HEK293T (cell line): ENCODE measurements around the gene ADGRE3.

Source experiments
- CTCF ChIA-PET: fragments of 350-600 bp; formaldehyde crosslinking; extraction: SDS; loops from one replicate; lab custom pipeline; 2021; ENCODE audit warnings: antibody characterized with exemption, inconsistent platforms; lab: Yijun Ruan, JAX
- POLR2A ChIA-PET: fragments of 350-600 bp; formaldehyde crosslinking; extraction: SDS; loops from one replicate; lab custom pipeline; 2020; ENCODE audit warnings: antibody characterized with exemption, inconsistent platforms; lab: Yijun Ruan, JAX
- DNase-seq: peaks from one replicate; pipeline ENCODE4 v3.0.0; 2012; ENCODE audit warnings: mixed read lengths; ENCODE audit errors: extremely low spot score
- ARNT ChIP-seq: fragments of 450-650 bp; IDR thresholded peaks from 2 replicates; pipeline ENCODE4 v1.6.1; 2017; ENCODE audit warnings: mild to moderate bottlenecking
- BHLHE40 ChIP-seq: fragments of 450-650 bp; IDR thresholded peaks from 2 replicates; pipeline ENCODE4 v1.6.1; 2016; ENCODE audit warnings: mild to moderate bottlenecking, moderate library complexity, borderline replicate concordance
- CTBP1 ChIP-seq: fragments of 450-650 bp; IDR thresholded peaks from 2 replicates; pipeline ENCODE4 v1.6.1; 2016; ENCODE audit warnings: borderline replicate concordance
- ELF4 ChIP-seq: fragments of 450-650 bp; IDR thresholded peaks from 2 replicates; pipeline ENCODE4 v1.6.1; 2017; ENCODE audit warnings: antibody characterized with exemption
- FOXA1 ChIP-seq: fragments of 450-650 bp; IDR thresholded peaks from 2 replicates; pipeline ENCODE4 v1.6.1; 2016; ENCODE audit warnings: mild to moderate bottlenecking
- FOXK2 ChIP-seq: fragments of 450-650 bp; IDR thresholded peaks from 2 replicates; pipeline ENCODE4 v1.6.1; 2016; ENCODE audit warnings: mild to moderate bottlenecking
- FOXM1 ChIP-seq: fragments of 450-650 bp; IDR thresholded peaks from 2 replicates; pipeline ENCODE4 v1.6.1; 2017; ENCODE audit warnings: mild to moderate bottlenecking, borderline replicate concordance
- HDGF ChIP-seq: fragments of 450-650 bp; IDR thresholded peaks from 2 replicates; pipeline ENCODE4 v1.6.1; 2017; ENCODE audit warnings: antibody characterized with exemption, borderline replicate concordance
- L3MBTL2 ChIP-seq: fragments of 450-650 bp; conservative IDR thresholded peaks from 2 replicates; pipeline ENCODE4 v1.6.1; 2016; ENCODE audit warnings: mild to moderate bottlenecking
- LEF1 ChIP-seq: fragments of 450-650 bp; IDR thresholded peaks from 2 replicates; pipeline ENCODE4 v1.6.1; 2017; ENCODE audit warnings: mild to moderate bottlenecking, borderline replicate concordance
- NFRKB ChIP-seq: fragments of 450-650 bp; IDR thresholded peaks from 2 replicates; pipeline ENCODE4 v1.6.1; 2016; ENCODE audit warnings: mild to moderate bottlenecking, moderate library complexity
- PKNOX1 ChIP-seq: fragments of 450-650 bp; IDR thresholded peaks from 2 replicates; pipeline ENCODE4 v1.6.1; 2016
- SP1 ChIP-seq: fragments of 450-650 bp; IDR thresholded peaks from 2 replicates; pipeline ENCODE4 v1.6.1; 2017
- SUZ12 ChIP-seq: fragments of 450-650 bp; IDR thresholded peaks from 2 replicates; pipeline ENCODE4 v1.6.1; 2016; ENCODE audit warnings: mild to moderate bottlenecking
- TARDBP ChIP-seq: fragments of 450-650 bp; IDR thresholded peaks from 2 replicates; pipeline ENCODE4 v1.6.1; 2016
- ZNF384 ChIP-seq: fragments of 450-650 bp; IDR thresholded peaks from 2 replicates; pipeline ENCODE4 v1.6.1; 2016

ADGRE3 gene

GRCh38 chr19:14704450-14704849 is 29.8 kb upstream of the ADGRE3 start:
- no peak for DNase-seq
- CTCF ChIA-PET: no interaction called here
- TF ChIP-seq FOXA1: no peak
- TF ChIP-seq SUZ12: no peak
- no peak for TF ChIP-seq NFRKB
- no peak for TF ChIP-seq FOXM1
- TF ChIP-seq HDGF: no peak
- TF ChIP-seq SP1: no peak
- no peak for TF ChIP-seq FOXK2
- no peak for TF ChIP-seq CTBP1
- TF ChIP-seq L3MBTL2: no peak
- no peak for TF ChIP-seq BHLHE40
- TF ChIP-seq ARNT: no peak
- no peak for TF ChIP-seq ELF4
- no peak for TF ChIP-seq TARDBP
- no peak for TF ChIP-seq ZNF384
- POLR2A ChIA-PET: no interaction called here

GRCh38 chr19:14703833-14704232 is 29.2 kb upstream of the ADGRE3 start:
- ChIA-PET POLR2A (no interaction called here), CTCF (no interaction called here)
- DNase-seq: no peak
- TF ChIP-seq CTBP1 (no peak), FOXK2 (no peak), FOXA1 (no peak), NFRKB (no peak)

DNA sequence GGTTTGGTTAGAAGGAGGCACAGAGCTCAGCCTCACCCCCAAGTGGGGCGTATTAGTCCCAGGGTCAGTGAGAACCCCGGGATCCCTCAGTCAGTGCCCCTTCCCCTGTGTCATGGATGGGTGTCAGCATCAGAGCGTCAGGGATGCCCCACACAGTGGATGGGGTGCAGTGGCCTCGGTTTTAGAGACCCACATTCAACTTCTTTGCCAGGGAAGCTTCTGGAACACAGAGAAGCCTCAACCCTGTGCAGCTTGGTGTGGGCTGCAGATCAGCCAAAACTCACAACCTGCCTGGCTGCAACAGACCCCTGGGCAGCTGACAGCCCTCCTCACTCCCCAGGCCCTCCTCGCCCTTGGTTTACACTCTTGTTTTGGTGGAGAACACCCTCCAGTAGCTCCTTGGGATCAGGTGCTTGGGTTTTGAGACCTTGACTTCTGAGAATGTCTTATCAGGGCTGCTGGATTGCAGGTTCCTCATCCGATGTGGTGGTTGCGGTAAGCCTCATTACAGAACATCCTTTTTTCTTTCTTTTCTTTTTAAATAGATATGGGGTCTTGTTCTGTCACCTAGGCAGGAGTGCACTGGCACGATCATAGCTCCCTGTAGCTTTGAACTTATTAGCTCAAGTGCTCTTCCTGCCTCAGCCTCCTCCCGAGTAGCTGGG is 26.2 kb upstream of the ADGRE3 start:
- ChIA-PET POLR2A (interaction anchor here (1.3 kb wide), 1 partner anchor 11 kb away, joined by 5 read pairs; the partner anchor contains the start of gene ZNF333), CTCF (no interaction called here)
- TF ChIP-seq HDGF: no peak
- no peak for TF ChIP-seq ARNT
- no peak for TF ChIP-seq PKNOX1
- no peak for TF ChIP-seq SUZ12
- no peak for TF ChIP-seq TARDBP
- no peak for TF ChIP-seq ZNF384
- no peak for TF ChIP-seq SP1
- no peak for TF ChIP-seq FOXK2
- TF ChIP-seq NFRKB: no peak
- no peak for DNase-seq

DNA sequence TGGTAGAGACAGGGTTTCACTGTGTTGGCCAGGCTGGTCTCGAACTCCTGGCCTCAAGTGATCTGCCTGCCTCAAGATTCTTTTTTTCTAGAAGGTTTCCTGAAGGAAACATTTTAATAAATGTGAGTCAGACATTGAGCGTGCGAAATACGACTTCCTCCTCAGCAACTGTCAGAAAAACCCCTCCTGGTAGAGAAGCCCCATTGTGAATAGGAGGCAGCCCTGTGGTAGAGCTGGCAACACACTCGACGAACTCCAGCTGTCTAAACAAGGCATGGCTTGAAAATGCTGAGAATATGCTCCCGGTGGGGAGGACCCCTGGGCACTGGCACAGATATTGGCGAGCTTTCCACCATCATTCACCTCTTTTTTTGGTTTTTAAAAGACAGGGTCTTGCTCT is 25.0 kb upstream of the ADGRE3 start:
- TF ChIP-seq ZNF384 (no peak), PKNOX1 (no peak), LEF1 (no peak), CTBP1 (no peak), ELF4 (no peak), FOXM1 (no peak), BHLHE40 (no peak), FOXA1 (no peak), FOXK2 (no peak), HDGF (no peak), ARNT (no peak), SP1 (no peak), L3MBTL2 (no peak), TARDBP (no peak), SUZ12 (no peak)
- DNase-seq: no peak
- CTCF ChIA-PET: no interaction called here
- POLR2A ChIA-PET: interaction anchor here (1.3 kb wide), 1 partner anchor 10 kb away, joined by 5 read pairs; the partner anchor contains the start of gene ZNF333

DNA sequence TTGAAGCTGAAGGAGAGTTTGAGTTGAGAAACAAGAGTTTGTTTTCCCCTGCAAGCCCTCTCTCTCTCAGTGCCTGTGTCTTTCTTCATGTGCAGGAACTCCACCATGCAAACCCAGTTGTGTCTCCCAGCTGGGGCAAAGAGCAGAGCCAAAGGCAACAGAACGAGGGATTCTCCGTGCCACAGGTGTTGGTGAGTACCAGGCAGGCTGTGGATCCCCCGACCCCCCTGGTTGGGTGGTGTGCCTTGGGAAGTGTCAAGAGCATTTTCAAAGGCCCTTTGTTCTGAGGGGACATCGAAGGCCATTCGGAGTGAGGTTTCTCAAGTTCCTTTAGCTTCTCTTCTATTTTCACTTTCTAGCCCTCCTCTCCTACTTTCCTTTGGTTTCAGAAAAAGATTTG is 20.8 kb upstream of the ADGRE3 start:
- ChIA-PET POLR2A (no interaction called here), CTCF (interaction anchor here (0.6 kb wide), 1 partner anchor 190 kb away, joined by 7 read pairs; no protein-coding TSS in a partner anchor)
- no peak for DNase-seq
- TF ChIP-seq CTBP1 (no peak), BHLHE40 (no peak), SUZ12 (no peak), L3MBTL2 (no peak)

- POLR2A ChIA-PET: no interaction called here
- CTCF ChIA-PET: interaction anchor here (0.6 kb wide), 1 partner anchor 1239 kb away, joined by 3 read pairs; no protein-coding TSS in a partner anchor
- no peak for DNase-seq
- TF ChIP-seq ELF4 (no peak), NFRKB (no peak), FOXA1 (no peak), FOXK2 (no peak), FOXM1 (no peak), PKNOX1 (no peak), SP1 (no peak), TARDBP (no peak), SUZ12 (no peak), LEF1 (no peak), BHLHE40 (no peak), L3MBTL2 (no peak), ARNT (no peak), HDGF (no peak), CTBP1 (no peak)
Measured at GRCh38 chr19:14694641-14695266, 20.1 kb upstream of the ADGRE3 start.
